Right ventricle myocardium superior (tissue), 1 donor: Measurements from ENCODE around the gene GRSF1. TPM values are rescaled to one million over a fixed set of nuclear protein-coding genes. Genes with fewer than 3 reads are reported as not detected.
"Not testable (repeated sequence)": the region's sequence is repeated elsewhere in the genome, so short reads cannot be mapped to it uniquely, and the experiment has no call there.

ENCODE experiments used
- ATAC-seq: fragments of 200-7000 bp; cut with Tn5 transposase; one replicate; pipeline ENCODE4 v1.9.1; 2020; ENCODE audit warnings: mild to moderate bottlenecking; ENCODE audit not compliant: poor library complexity
- DNase-seq: peaks from one replicate; pipeline ENCODE4 v3.0.0-alpha.2; 2020
- intact Hi-C: fragments of 100-400 bp; cut with DNase I; formaldehyde crosslinking; loops from one replicate; pipeline ENCODE4 v1.11.2; 2022
- total RNA-seq: library from RNA; stranded (reverse); fragmentation: NEBNext Ultra II Directional; extraction: Animal tissue kit (Norgen Biotek cat#: 25700); gene quantifications from one replicate; pipeline ENCODE4 v1.2.1, GENCODE V29; 2021
- donor health status: DM: no; HTN: yes; CAD: no; lungs with severe emphysema.

Gene GRSF1
- total RNA-seq, 1 donor from 2014 or later, result 105 TPM

- DNase-seq, result no peak
- peak; percentile 75 for ATAC-seq
- intact Hi-C loops, result no loop called here
Measured at GRCh38 chr4:70778888-70779422, 60.7 kb downstream of the GRSF1 start.

GRCh38 chr4:70772929-70773555, 66.6 kb downstream of the GRSF1 start:
- DNase-seq (no peak), ATAC-seq (no peak)
- intact Hi-C loops, result no loop called here

GRCh38 chr4:70769396-70769795, 70.3 kb downstream of the GRSF1 start:
- intact Hi-C loops, DNase-seq, ATAC-seq: not testable (repeated sequence)

GRCh38 chr4:70768301-70768948, 71.3 kb downstream of the GRSF1 start:
- DNase-seq, result no peak
- intact Hi-C loops, result no loop called here
- ATAC-seq, result no peak

Other genes with a start within 250 kb of the GRSF1 start
- gene AMBN, start 247.6 kb downstream of the GRSF1 start, total RNA-seq, result not detected
- gene ENAM, start 211.1 kb downstream of the GRSF1 start, total RNA-seq, result 3.8 TPM
- gene JCHAIN, start 173.4 kb downstream of the GRSF1 start, total RNA-seq, result 4.4 TPM
- gene UTP3, start 151.4 kb downstream of the GRSF1 start, total RNA-seq, result 15.0 TPM
- gene RUFY3, start 117.9 kb downstream of the GRSF1 start, total RNA-seq, result 19.4 TPM
- gene MOB1B, start 62.5 kb upstream of the GRSF1 start, total RNA-seq, result 22.0 TPM
- gene DCK, start 153.8 kb upstream of the GRSF1 start, total RNA-seq, result 6.4 TPM